ENCODE results near the gene NAV2. TPM values are rescaled to one million over a fixed set of nuclear protein-coding genes. Genes with fewer than 3 reads are reported as not detected.

NAV2 gene
- total RNA-seq, 2 donors from 2014 or later: 0.37 to 0.58 TPM

DNA sequence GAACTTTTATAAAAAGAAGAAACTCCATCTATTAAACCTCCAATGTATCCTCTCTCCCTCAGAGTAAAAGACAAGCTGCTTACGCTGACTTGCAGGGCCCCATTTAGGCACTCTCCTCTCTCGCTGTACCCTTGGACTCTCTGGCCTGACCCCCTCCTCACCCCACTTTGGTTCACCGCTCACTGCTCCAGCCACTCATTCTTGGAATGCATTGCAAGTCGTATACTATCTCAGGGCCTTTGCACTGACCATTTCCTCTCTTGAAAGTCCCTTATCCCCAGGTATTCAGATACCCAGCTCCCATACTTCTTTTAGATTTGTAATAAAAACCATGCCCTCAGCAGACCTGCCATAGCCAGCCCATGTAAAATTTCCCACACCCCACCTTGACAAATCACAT is 308.1 kb downstream of the NAV2 start:
- H3K27ac Mint-ChIP-seq: no peak overlapping the region
- ATAC-seq (replicated peaks): no peak
- H3K4me3 Mint-ChIP-seq: no peak overlapping the region
- H3K27me3 Mint-ChIP-seq: no peaks in the 10 kb centered on the region
- no peaks in the 10 kb centered on the region for H3K36me3 Mint-ChIP-seq (ENCODE audit: low read depth)
- no peaks in the 10 kb centered on the region for H3K4me1 Mint-ChIP-seq
- H3K9me3 Mint-ChIP-seq: no peaks in the 10 kb centered on the region

DNA sequence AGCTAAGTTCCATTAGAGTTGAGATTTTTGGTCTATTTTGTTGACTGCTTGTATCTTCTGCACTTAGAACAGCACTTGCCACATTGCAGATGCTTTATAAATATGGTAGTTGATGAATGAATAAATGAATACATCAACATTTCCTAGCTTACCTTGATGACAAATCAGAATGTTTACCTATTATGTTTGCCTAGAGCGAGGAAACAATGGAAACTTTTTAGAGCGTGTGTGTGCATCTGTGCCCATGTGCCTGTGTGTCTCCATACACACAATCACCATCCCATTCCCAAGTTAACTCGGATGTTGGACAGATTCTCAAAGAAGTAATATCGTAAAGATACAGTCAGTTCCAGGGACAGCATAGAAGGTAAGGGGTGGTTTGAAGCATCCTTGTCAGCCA is 308.6 kb downstream of the NAV2 start:
- no peaks in the 10 kb centered on the region for H3K4me1 Mint-ChIP-seq
- no peak for ATAC-seq (replicated peaks)
- H3K4me3 Mint-ChIP-seq: no peak overlapping the region
- H3K9me3 Mint-ChIP-seq: no peaks in the 10 kb centered on the region
- H3K36me3 Mint-ChIP-seq (ENCODE audit: low read depth): no peaks in the 10 kb centered on the region
- no peaks in the 10 kb centered on the region for H3K27me3 Mint-ChIP-seq
- no peak overlapping the region for H3K27ac Mint-ChIP-seq

DNA sequence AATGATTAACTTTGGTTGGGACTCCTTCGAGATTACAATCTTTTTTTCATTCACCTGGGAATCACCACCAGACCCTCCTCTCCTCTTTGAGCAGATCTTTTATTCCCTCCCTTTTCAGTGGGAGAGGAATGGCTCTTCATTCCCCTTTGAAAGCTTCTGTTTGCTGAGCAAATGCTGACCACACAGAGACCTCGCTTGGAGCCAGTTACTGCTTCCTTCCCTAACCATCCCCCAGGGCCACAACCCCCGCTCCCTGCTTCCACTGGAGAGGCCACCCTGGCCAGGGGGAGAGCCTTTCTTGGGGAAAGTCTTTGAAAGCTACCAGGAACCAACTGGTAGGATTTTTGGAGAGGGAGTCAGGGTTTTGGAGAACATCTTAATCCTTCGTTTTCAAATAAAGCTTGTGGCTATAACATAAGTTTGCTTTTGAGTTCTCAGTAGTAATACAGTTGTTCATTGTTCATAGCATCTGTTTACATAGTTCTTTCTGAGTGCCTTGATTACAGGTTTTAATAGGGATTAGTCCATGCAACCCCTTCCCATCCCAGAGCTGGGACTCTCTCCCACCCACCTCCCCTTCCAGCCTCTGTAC is 309.2 kb downstream of the NAV2 start:
- H3K9me3 Mint-ChIP-seq: no peaks in the 10 kb centered on the region
- H3K36me3 Mint-ChIP-seq (ENCODE audit: low read depth): no peaks in the 10 kb centered on the region
- no peak for ATAC-seq (replicated peaks)
- H3K4me1 Mint-ChIP-seq: no peaks in the 10 kb centered on the region
- no peak overlapping the region for H3K27ac Mint-ChIP-seq
- H3K27me3 Mint-ChIP-seq: no peaks in the 10 kb centered on the region
- no peak overlapping the region for H3K4me3 Mint-ChIP-seq

DNA sequence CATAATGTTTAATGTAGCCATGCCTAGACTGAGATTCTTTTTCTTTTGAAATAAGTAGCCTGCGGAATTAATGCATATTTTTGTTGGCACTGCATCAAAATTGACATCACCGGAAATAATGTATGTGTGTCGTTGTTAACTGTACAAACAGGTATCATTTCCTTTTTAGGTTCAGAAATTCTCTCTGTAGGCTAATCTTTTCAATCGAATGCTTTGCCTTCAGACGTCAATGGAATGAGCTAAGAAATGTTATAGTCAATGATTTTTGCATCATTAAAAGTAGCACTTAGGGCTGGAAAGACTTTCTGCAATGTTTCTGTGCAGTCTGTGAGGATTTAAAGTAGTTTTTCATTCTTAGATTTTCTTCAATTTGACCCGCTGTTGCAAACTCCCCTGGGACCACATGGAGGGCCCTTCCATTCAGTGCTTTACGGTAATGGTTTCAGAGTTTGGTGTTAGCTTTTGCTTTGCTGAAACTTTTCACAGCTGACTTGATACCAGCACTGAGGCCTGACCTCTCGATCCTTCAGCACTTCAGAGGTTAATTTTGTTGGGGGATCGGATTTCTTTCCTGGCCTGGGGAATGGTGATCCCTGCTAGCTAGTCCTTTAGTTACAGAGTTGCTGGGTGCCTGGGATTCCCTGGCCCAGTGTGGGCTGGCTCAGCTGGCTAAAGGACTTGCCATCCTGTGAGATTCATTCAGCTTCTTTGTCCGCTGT is 309.9 kb downstream of the NAV2 start:
- Mint-ChIP-seq H3K4me3 (no peak overlapping the region), H3K4me1 (no peaks in the 10 kb centered on the region), H3K9me3 (no peaks in the 10 kb centered on the region), H3K27me3 (no peaks in the 10 kb centered on the region), H3K27ac (no peak overlapping the region), H3K36me3 (ENCODE audit: low read depth) (no peaks in the 10 kb centered on the region)
- no peak for ATAC-seq (replicated peaks)

DNA sequence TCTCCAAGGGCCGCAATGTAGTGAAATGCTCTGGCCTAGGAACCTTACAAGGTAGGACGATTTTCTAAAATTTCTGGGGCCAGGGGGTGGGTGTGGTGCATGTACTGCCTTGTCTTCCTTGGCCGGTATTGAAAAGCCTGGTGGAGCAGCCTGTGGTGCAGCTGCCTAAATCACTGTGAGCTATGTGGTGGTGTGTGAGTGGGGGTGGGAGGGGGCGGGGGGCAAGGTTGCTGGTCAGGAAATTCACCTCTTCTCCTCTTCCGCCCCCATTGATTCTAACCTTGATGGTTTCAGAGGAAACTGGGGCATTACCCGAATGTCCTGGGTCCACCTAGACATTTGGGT is 310.4 kb downstream of the NAV2 start:
- Mint-ChIP-seq H3K4me1 (no peaks in the 10 kb centered on the region), H3K27ac (no peak overlapping the region), H3K9me3 (no peaks in the 10 kb centered on the region), H3K4me3 (no peak overlapping the region), H3K27me3 (no peaks in the 10 kb centered on the region), H3K36me3 (ENCODE audit: low read depth) (no peaks in the 10 kb centered on the region)
- ATAC-seq (replicated peaks): no peak

DNA sequence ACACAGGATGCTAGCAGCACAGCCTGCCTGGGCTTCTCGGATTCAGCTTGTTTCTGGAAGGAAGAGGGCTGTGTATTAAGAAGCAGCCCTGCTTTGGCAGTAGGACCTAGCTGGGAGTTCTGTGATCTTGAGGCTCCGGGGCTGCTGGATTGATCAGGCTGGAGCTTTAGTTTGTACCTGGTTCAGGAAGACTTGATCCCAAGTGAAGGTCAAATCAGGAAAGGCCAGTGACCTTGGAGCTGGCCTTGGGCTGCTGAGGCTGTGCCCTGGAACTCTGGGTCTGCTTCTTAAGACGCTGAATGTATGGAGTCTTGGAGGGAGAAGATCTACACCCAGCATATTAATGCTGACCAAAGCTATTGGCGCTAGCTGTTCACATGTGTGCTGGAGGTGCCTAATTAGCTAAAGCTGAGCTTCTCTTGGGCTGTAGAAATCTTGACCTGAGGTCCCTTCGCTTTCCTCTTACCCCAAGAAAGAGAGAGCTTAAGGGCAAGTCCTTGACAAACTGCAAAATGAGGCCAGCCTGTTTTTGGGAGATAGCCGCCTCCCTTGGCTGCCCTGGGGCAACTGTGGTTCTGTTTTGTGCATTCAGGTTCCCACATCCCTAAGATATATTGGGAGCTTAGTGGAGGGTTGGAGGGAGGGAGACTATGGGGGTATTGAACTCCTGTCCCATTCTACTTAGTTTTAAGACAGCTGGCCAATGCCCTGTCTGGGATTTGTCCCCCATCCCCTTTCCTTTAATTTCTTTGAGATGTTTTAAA is 311.7 kb downstream of the NAV2 start:
- Mint-ChIP-seq H3K27me3 (no peaks in the 10 kb centered on the region), H3K9me3 (no peaks in the 10 kb centered on the region), H3K36me3 (ENCODE audit: low read depth) (no peaks in the 10 kb centered on the region), H3K27ac (no peak overlapping the region), H3K4me3 (no peak overlapping the region), H3K4me1 (no peaks in the 10 kb centered on the region)
- ATAC-seq (replicated peaks): no peak

DNA sequence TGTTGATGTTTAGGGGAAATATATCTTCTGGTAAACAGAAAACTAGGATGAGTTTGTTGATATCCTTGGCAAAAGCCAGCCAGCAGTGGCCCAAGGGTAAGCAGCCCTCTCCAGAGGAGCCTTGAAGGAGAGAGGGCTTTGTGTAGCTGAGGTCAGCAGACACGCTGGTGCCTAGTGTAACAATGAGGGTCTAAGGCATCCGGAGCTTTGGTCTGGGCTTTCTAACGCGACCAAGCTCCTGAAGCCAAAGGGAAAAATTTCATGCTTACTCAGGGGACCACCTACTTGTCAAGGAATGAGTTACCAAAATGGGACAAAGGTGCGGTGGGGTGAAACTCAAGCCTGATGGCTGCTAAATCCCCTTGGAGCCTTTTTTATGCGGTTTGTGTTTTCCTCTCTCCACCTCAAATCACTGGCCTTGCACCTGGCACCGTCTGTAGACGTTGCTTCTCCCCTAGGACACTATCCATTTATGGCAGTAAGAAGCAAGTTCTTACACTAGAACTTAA is 312.7 kb downstream of the NAV2 start:
- no peaks in the 10 kb centered on the region for H3K4me1 Mint-ChIP-seq
- ATAC-seq (replicated peaks): no peak
- no peaks in the 10 kb centered on the region for H3K27me3 Mint-ChIP-seq
- no peaks in the 10 kb centered on the region for H3K9me3 Mint-ChIP-seq
- H3K27ac Mint-ChIP-seq: no peak overlapping the region
- H3K4me3 Mint-ChIP-seq: no peak overlapping the region
- no peaks in the 10 kb centered on the region for H3K36me3 Mint-ChIP-seq (ENCODE audit: low read depth)

DNA sequence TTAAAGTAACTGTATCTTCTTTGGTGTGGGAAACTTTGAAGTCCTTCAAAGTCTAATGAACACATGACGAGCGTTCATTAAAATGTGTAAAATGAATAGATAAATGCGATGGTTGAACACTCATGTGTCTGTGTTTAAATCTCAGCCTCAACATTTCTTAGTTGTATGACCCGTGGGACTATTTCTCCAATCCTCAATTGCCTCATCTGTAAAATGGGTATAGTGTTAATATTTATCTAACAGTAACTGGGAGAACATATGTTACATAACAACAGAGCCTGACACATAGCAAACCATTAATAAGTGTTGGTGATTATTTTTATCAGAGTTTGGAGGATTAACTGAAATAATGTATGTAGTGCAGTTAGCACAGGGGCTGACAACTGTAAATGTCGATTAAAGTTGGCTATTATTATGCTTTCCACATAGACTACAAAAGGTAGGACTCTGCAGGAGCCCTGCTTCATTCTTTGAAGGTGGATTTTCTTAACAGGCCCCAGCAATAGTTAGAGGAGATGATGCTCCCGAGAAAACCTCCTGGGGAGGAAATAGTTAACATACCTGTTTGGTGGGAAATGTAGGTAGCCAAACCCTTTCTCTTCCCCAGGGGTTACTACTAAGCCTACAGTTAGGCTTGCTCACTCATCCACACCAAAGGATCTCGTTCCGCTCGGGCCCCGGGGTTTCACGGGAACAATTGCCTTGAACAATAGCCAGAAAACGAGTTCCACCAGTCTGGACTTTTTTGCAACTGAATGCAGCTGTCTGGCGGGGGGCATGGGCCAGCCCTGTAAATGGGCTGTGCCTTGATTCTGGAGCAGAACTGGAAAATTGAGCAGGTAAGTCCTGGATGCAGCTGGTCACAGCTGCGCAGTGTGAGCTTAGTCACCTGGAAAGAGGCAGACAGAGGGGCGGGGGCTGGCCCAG is 314.3 kb downstream of the NAV2 start:
- H3K9me3 Mint-ChIP-seq: no peaks in the 10 kb centered on the region
- ATAC-seq (replicated peaks): no peak
- no peaks in the 10 kb centered on the region for H3K4me1 Mint-ChIP-seq
- peaks cover 4% of the 10 kb centered on the region for H3K27me3 Mint-ChIP-seq
- no peak overlapping the region for H3K27ac Mint-ChIP-seq
- no peak overlapping the region for H3K4me3 Mint-ChIP-seq
- H3K36me3 Mint-ChIP-seq (ENCODE audit: low read depth): no peaks in the 10 kb centered on the region

DNA sequence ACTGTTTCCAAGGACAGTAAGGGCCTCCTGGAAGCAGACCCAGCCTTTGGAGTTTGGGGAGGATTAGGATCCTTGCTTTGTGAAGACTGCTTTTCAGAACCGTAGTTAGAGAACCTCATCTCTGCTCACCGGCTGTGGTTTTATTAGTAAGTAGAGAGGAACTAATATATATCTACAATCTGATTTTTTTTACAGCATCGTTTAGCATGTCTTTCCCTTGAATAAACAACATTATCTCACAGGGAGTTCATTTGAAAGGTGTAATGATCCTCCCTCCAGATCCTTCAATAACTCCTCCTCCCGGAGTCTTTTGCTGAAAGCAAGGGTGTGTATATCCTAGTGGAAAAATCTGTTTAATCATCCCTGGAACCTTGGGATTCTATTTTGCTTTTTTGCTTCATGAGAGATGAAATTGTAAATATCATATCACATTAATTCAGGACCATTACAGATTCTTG is 314.9 kb downstream of the NAV2 start:
- no peaks in the 10 kb centered on the region for H3K36me3 Mint-ChIP-seq (ENCODE audit: low read depth)
- no peak overlapping the region for H3K4me3 Mint-ChIP-seq
- no peaks in the 10 kb centered on the region for H3K9me3 Mint-ChIP-seq
- no peak for ATAC-seq (replicated peaks)
- no peaks in the 10 kb centered on the region for H3K4me1 Mint-ChIP-seq
- H3K27me3 Mint-ChIP-seq: peaks cover 4% of the 10 kb centered on the region
- H3K27ac Mint-ChIP-seq: no peak overlapping the region

DNA sequence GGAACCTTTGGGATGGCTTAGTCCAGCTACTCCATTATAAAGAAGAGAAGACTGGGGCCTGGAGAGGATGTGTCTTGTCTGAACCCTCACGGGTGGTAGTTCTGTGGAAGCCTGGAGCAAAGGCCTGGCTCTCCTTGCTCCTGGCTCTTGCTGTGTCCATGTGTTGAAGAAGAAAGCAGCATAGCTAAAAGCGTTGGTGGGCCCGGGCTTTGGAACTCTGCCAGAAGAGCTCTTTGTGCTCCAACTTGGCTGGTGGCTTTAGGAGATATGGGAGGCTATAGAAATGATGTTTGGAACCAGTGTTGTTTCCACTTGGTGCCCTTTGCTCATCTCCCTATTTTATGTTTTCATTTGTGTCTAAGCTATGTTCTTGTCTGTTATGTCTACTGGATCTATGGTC is 316.6 kb downstream of the NAV2 start:
- no peak for ATAC-seq (replicated peaks)
- H3K36me3 Mint-ChIP-seq (ENCODE audit: low read depth): no peaks in the 10 kb centered on the region
- no peak overlapping the region for H3K27ac Mint-ChIP-seq
- no peak overlapping the region for H3K4me3 Mint-ChIP-seq
- no peaks in the 10 kb centered on the region for H3K4me1 Mint-ChIP-seq
- H3K9me3 Mint-ChIP-seq: no peaks in the 10 kb centered on the region
- peaks cover 4% of the 10 kb centered on the region for H3K27me3 Mint-ChIP-seq

DNA sequence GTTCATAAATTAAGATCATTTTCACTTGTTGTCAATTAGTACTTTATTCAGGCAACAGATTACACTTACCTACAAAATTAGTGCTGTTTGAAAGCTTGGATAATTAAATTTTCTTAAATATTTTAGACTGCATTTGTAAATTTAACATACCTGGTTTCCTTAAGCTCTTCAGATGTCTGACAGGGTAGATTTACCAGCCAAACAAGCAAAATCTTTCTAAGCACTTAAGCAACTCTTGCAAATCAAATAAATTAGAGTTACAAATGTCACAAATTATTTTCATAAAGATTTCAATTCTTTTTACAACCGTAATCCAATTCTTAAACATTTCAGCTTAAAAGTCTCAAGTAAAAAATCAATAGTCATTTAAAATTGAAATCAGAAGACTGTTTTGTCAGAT is 317.8 kb downstream of the NAV2 start:
- Mint-ChIP-seq H3K27ac (no peak overlapping the region), H3K4me1 (no peaks in the 10 kb centered on the region), H3K9me3 (no peaks in the 10 kb centered on the region), H3K27me3 (peaks cover 11% of the 10 kb centered on the region), H3K36me3 (ENCODE audit: low read depth) (no peaks in the 10 kb centered on the region), H3K4me3 (no peak overlapping the region)
- no peak for ATAC-seq (replicated peaks)

DNA sequence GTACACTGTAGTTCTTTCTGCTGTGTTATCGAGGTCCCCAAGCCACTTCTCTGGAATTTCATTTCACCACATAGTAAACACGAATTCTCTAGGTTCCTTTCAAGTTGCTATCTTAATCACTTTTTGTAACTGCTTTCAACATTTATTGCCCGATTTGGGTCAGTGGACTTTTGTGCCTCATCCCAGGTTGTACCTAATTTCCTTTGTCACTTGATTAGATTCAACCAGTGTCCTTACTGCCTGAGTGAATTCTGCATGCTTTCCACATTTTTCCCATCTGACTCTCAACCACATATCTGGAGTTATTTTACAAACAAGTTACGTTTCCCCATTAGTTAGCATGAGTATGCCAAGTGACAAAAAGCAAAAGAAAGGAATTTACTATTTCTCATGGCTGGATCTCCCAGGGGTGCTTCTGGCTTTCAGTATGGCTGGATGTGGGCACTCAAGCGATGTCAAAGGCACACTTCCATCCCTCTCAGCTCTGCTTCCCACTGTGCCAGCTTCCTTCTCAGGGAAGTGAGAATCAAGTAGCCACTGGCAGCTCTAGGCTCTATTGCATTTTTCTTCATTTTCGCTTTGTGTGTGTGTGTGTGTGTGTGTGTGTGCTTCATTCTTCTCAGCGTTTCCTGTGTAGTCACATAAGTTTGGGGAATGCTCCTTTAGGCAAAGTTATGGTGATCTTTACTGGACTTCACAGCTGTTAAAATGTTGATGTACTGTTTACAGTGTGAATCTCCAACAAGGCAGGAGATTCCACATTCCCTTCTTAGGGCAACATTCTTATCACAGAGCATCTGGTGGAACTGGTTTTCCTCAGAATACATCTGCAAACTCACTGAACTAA is 318.7 kb downstream of the NAV2 start:
- H3K36me3 Mint-ChIP-seq (ENCODE audit: low read depth): no peaks in the 10 kb centered on the region
- H3K9me3 Mint-ChIP-seq: no peaks in the 10 kb centered on the region
- no peaks in the 10 kb centered on the region for H3K4me1 Mint-ChIP-seq
- H3K27me3 Mint-ChIP-seq: peaks cover 11% of the 10 kb centered on the region
- H3K4me3 Mint-ChIP-seq: no peak overlapping the region
- no peak overlapping the region for H3K27ac Mint-ChIP-seq
- no peak for ATAC-seq (replicated peaks)

DNA sequence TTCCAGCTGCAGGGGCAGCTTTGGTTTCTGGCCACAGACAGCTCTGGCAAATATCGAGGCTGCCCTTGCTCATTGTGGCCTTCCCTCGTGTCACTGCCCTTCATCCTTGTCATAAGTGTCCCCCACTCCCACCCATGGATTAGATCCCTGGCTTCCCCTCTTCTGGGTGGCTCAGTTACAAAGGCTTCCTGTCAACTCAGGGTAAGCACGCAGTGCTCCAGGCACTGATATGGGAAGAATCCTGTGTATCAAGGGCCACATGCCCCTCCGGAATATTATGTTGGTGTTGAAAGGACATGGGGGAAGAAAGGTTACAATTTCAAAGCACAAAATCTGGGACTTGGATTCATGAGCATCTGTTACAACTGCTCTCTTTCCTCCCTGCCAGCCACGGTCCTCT is 319.5 kb downstream of the NAV2 start:
- H3K27ac Mint-ChIP-seq: no peak overlapping the region
- no peak for ATAC-seq (replicated peaks)
- no peaks in the 10 kb centered on the region for H3K4me1 Mint-ChIP-seq
- peaks cover 11% of the 10 kb centered on the region for H3K27me3 Mint-ChIP-seq
- no peaks in the 10 kb centered on the region for H3K36me3 Mint-ChIP-seq (ENCODE audit: low read depth)
- no peak overlapping the region for H3K4me3 Mint-ChIP-seq
- H3K9me3 Mint-ChIP-seq: no peaks in the 10 kb centered on the region
